PFSK-1 (cell line): ENCODE measurements around the gene AFDN.

Source experiments
- POLR2AphosphoS5 ChIP-seq: IDR thresholded peaks from 2 replicates; pipeline ENCODE4 v1.6.1; 2012; ENCODE audit warnings: low read depth, mild to moderate bottlenecking, control low read depth, low read length, moderate library complexity
- SIN3A ChIP-seq: IDR thresholded peaks from 2 replicates; pipeline ENCODE4 v1.6.1; 2012; ENCODE audit warnings: mild to moderate bottlenecking, low read length, moderate library complexity, borderline replicate concordance; ENCODE audit not compliant: insufficient read depth
- TAF1 ChIP-seq: IDR thresholded peaks from 2 replicates; pipeline ENCODE4 v1.6.1; 2012; ENCODE audit warnings: low read length, control low read depth, borderline replicate concordance; ENCODE audit not compliant: insufficient read depth
- TF ChIP-seq, protein P1 (sequence below), 2 experiments: IDR thresholded peaks; 2 replicates each; pipeline versions ENCODE4 v1.6.1 to v1.8.0; 2011 to 2012; ENCODE audit warnings: low read depth in 2 of 2, low read length in 2 of 2, control low read depth in 1 of 2, inconsistent platforms in 1 of 2, mild to moderate bottlenecking in 1 of 2, moderate library complexity in 1 of 2; ENCODE audit not compliant: insufficient read depth in 1 of 2

DNA sequence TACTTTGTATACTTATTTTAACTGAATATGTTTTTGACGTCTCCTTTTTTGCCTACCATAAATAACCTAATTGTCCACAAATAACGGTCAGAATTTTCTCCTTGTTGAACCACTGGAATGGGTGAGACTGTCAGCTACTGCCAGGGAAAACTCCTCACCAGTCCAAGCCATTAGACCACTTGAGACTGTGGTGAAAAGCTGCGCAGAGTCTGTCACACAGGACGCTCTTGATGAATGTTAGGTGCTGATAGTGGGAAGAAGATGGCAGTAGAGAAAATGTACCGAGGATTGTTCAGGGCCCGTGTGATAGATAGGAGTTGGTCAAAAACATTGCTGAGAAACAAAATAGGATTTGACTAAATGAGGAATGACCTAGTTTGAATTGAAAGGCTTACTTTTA is 95.1 kb downstream of the AFDN start:
- TF ChIP-seq TAF1 (no peak), SIN3A (no peak), POLR2AphosphoS5 (no peak)
- TF ChIP-seq, protein P1, sequence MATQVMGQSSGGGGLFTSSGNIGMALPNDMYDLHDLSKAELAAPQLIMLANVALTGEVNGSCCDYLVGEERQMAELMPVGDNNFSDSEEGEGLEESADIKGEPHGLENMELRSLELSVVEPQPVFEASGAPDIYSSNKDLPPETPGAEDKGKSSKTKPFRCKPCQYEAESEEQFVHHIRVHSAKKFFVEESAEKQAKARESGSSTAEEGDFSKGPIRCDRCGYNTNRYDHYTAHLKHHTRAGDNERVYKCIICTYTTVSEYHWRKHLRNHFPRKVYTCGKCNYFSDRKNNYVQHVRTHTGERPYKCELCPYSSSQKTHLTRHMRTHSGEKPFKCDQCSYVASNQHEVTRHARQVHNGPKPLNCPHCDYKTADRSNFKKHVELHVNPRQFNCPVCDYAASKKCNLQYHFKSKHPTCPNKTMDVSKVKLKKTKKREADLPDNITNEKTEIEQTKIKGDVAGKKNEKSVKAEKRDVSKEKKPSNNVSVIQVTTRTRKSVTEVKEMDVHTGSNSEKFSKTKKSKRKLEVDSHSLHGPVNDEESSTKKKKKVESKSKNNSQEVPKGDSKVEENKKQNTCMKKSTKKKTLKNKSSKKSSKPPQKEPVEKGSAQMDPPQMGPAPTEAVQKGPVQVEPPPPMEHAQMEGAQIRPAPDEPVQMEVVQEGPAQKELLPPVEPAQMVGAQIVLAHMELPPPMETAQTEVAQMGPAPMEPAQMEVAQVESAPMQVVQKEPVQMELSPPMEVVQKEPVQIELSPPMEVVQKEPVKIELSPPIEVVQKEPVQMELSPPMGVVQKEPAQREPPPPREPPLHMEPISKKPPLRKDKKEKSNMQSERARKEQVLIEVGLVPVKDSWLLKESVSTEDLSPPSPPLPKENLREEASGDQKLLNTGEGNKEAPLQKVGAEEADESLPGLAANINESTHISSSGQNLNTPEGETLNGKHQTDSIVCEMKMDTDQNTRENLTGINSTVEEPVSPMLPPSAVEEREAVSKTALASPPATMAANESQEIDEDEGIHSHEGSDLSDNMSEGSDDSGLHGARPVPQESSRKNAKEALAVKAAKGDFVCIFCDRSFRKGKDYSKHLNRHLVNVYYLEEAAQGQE (IDR thresholded peaks at IDR 0.05; ENCODE audit: insufficient read depth in 1 of 2, low read depth in 2 of 2, low read length in 2 of 2) = no peak
